Chondrocyte (in vitro differentiated cells): ENCODE data around the gene TMC2. TPM values are rescaled to one million over a fixed set of nuclear protein-coding genes. Genes with fewer than 3 reads are reported as not detected.

Experiments
- DNase-seq: peaks from one replicate; pipeline ENCODE4 v3.0.0; 2021; ENCODE audit warnings: mixed read lengths, low spot score
- H3K27ac Mint-ChIP-seq: one replicate; pipeline ENCODE4 v1.8.0; 2021; ENCODE audit warnings: mild to moderate bottlenecking, moderate library complexity, mixed read lengths; ENCODE audit not compliant: unreplicated experiment
- H3K27me3 Mint-ChIP-seq: 2 replicates; pipeline ENCODE4 v1.8.0; 2021; ENCODE audit warnings: low read depth, mixed read lengths
- H3K36me3 Mint-ChIP-seq: 2 replicates; pipeline ENCODE4 v1.8.0; 2021; ENCODE audit warnings: low read depth, mixed read lengths
- H3K4me1 Mint-ChIP-seq: 2 replicates; pipeline ENCODE4 v1.8.0; 2021; ENCODE audit warnings: low read depth, mild to moderate bottlenecking, mixed read lengths
- H3K4me3 Mint-ChIP-seq: one replicate; pipeline ENCODE4 v1.8.0; 2021; ENCODE audit warnings: mild to moderate bottlenecking, moderate library complexity, mixed read lengths; ENCODE audit not compliant: unreplicated experiment
- H3K9me3 Mint-ChIP-seq: 2 replicates; pipeline ENCODE4 v1.8.0; 2021; ENCODE audit warnings: low read depth, mixed read lengths
- total RNA-seq: library from RNA; stranded (reverse); gene quantifications from 3 replicates; pipeline ENCODE4 v1.2.1, GENCODE V29; 2021
- TF ChIP-seq, protein P1 (sequence below): fragments of 200-600 bp; sonication (generic); IDR thresholded peaks from 2 replicates; pipeline ENCODE4 v1.5.0; 2021; ENCODE audit warnings: antibody characterized with exemption, mild to moderate bottlenecking, moderate library complexity

The TMC2 gene
- total RNA-seq, 1 donor from 2014 or later, result not detected

GRCh38 chr20:2538931-2539720, 2.8 kb downstream of the TMC2 start:
- Mint-ChIP-seq H3K36me3 (no peaks in the 10 kb centered on the region), H3K4me3 (no peak overlapping the region), H3K4me1 (peaks cover under 1% of the 10 kb centered on the region), H3K27me3 (peaks cover 54% of the 10 kb centered on the region), H3K27ac (no peak overlapping the region), H3K9me3 (no peaks in the 10 kb centered on the region)
- no peak for DNase-seq
- TF ChIP-seq, protein P1, sequence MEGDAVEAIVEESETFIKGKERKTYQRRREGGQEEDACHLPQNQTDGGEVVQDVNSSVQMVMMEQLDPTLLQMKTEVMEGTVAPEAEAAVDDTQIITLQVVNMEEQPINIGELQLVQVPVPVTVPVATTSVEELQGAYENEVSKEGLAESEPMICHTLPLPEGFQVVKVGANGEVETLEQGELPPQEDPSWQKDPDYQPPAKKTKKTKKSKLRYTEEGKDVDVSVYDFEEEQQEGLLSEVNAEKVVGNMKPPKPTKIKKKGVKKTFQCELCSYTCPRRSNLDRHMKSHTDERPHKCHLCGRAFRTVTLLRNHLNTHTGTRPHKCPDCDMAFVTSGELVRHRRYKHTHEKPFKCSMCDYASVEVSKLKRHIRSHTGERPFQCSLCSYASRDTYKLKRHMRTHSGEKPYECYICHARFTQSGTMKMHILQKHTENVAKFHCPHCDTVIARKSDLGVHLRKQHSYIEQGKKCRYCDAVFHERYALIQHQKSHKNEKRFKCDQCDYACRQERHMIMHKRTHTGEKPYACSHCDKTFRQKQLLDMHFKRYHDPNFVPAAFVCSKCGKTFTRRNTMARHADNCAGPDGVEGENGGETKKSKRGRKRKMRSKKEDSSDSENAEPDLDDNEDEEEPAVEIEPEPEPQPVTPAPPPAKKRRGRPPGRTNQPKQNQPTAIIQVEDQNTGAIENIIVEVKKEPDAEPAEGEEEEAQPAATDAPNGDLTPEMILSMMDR, result no peak

GRCh38 chr20:2541940-2542339, 5.6 kb downstream of the TMC2 start:
- H3K27me3 Mint-ChIP-seq, result peaks cover 64% of the 10 kb centered on the region

GRCh38 chr20:2542361-2542760, 6.0 kb downstream of the TMC2 start:
- DNase-seq, result no peak
- peaks cover 2% of the 10 kb centered on the region for H3K36me3 Mint-ChIP-seq
- peaks cover 63% of the 10 kb centered on the region for H3K27me3 Mint-ChIP-seq
- TF ChIP-seq, protein P1, result no peak
- no peaks in the 10 kb centered on the region for H3K4me1 Mint-ChIP-seq
- H3K27ac Mint-ChIP-seq, result no peak overlapping the region
- no peak overlapping the region for H3K4me3 Mint-ChIP-seq
- H3K9me3 Mint-ChIP-seq, result no peaks in the 10 kb centered on the region

More at GRCh38 chr20:2541940-2542339, 5.6 kb downstream of the TMC2 start:
- Mint-ChIP-seq H3K4me3 (no peak overlapping the region), H3K9me3 (no peaks in the 10 kb centered on the region), H3K27ac (no peak overlapping the region), H3K36me3 (peaks cover 2% of the 10 kb centered on the region), H3K4me1 (no peaks in the 10 kb centered on the region)
- TF ChIP-seq, protein P1, result no peak
- no peak for DNase-seq

DNA sequence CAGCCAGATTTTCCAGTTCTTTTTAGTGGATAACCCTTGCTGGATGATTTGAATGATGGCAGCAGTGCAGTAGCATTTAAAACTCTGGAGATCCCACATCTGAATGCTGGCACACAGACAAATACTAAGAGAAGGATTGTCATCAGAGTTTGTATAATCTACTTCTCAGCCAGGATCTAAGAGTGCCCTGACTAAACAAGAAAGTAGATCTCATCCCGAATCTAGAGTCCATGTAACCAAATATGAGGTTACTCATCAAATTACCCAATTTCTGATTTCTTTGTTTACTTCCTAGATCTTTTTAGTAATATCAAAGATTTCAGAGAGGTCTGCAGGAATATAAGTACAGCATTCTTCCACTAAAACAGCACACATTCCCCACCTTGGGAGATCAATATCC, 7.8 kb downstream of the TMC2 start:
- Mint-ChIP-seq H3K9me3 (no peaks in the 10 kb centered on the region), H3K27me3 (peaks cover 49% of the 10 kb centered on the region), H3K4me3 (no peak overlapping the region), H3K36me3 (peaks cover 2% of the 10 kb centered on the region), H3K4me1 (no peaks in the 10 kb centered on the region), H3K27ac (no peak overlapping the region)
- DNase-seq, result no peak
- TF ChIP-seq, protein P1, result no peak

GRCh38 chr20:2545594-2545993, 9.2 kb downstream of the TMC2 start:
- H3K4me1 Mint-ChIP-seq, result no peaks in the 10 kb centered on the region
- no peaks in the 10 kb centered on the region for H3K9me3 Mint-ChIP-seq
- H3K27me3 Mint-ChIP-seq, result peaks cover 54% of the 10 kb centered on the region
- TF ChIP-seq, protein P1, result no peak
- H3K36me3 Mint-ChIP-seq, result peaks cover 2% of the 10 kb centered on the region
- no peak overlapping the region for H3K4me3 Mint-ChIP-seq
- H3K27ac Mint-ChIP-seq, result no peak overlapping the region
- no peak for DNase-seq
